PFSK-1 (cell line): ENCODE results near the gene IYD.

Source experiments
- FOXP2 ChIP-seq: optimal IDR thresholded peaks from 2 replicates; pipeline ENCODE3; 2011; ENCODE audit warnings: borderline replicate concordance, control low read depth, inconsistent platforms; ENCODE audit not compliant: insufficient read depth; ENCODE audit errors: extremely low read length, extremely low read depth
- POLR2AphosphoS5 ChIP-seq: IDR thresholded peaks from 2 replicates; pipeline ENCODE4 v1.6.1; 2012; ENCODE audit warnings: low read depth, mild to moderate bottlenecking, control low read depth, low read length, moderate library complexity
- REST ChIP-seq, 2 experiments: IDR thresholded peaks; 2 replicates each; pipeline versions ENCODE4 v1.6.1 to v1.8.0; 2011 to 2012; ENCODE audit warnings: low read depth in 2 of 2, low read length in 2 of 2, control low read depth in 1 of 2, inconsistent platforms in 1 of 2, mild to moderate bottlenecking in 1 of 2, moderate library complexity in 1 of 2; ENCODE audit not compliant: insufficient read depth in 1 of 2
- SIN3A ChIP-seq: IDR thresholded peaks from 2 replicates; pipeline ENCODE4 v1.6.1; 2012; ENCODE audit warnings: mild to moderate bottlenecking, low read length, moderate library complexity, borderline replicate concordance; ENCODE audit not compliant: insufficient read depth
- TAF1 ChIP-seq: IDR thresholded peaks from 2 replicates; pipeline ENCODE4 v1.6.1; 2012; ENCODE audit warnings: low read length, control low read depth, borderline replicate concordance; ENCODE audit not compliant: insufficient read depth

IYD gene

DNA sequence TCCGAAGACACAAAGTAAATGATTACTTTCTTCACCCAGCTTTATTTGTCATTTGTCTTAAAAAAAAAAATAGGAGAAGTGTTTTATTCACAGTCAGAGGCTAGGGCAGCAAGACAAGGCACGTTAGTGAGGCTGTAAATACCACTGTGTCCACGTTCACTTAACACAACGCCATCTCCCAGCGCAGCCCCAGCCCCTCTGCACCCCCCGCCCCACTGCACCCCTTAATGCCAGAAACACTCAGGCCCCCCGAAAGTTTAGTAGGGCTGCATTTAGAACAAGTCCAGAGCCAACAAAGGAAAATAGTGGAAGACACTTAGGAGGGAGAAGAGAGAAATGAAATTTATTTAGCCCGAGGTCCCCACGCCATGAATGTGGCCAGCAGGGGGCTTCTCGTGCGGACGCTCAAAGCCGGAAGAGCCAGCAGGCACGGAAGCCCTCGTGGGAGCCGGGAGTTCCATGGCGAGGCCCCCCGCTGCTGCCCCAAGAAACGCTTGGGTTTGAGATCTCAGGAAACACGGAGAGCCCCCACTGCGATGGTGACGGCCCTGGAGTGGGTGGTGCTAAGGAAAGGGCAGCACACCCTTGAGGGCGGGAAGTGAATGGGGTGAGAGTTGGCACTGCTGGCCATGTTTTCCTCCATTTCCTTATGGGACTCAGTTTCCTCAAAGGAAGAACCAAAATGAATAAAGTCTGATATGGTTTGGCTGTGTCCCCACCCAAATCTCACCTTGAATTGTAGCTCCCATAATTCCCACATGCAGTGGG, 50.2 kb downstream of the IYD start:
- no peak for TF ChIP-seq FOXP2
- TF ChIP-seq REST (IDR thresholded peaks at IDR 0.05; ENCODE audit: insufficient read depth in 1 of 2, low read depth in 2 of 2, low read length in 2 of 2): no peak
- no peak for TF ChIP-seq TAF1
- no peak for TF ChIP-seq POLR2AphosphoS5

DNA sequence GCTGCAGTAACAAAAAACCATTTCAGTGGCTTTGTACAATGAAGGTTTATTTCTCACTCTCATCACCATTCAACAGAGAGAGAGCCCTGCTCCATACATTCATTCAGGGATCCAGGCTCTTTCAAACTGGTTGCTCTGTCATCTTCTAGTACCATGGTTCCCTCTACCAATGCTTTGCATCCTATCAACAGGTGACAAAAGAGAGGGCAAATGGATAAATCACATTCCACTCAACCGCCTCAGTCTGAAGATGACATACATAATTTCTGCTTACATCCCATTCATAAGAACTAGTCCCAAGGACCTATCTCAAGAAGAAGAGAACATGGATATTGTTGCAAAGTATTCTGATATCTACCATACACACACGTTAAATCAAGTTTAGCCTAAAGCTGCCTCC, 51.6 kb downstream of the IYD start:
- TF ChIP-seq SIN3A (no peak), REST (IDR thresholded peaks at IDR 0.05; ENCODE audit: insufficient read depth in 1 of 2, low read depth in 2 of 2, low read length in 2 of 2) (no peak), POLR2AphosphoS5 (no peak), FOXP2 (no peak), TAF1 (no peak)

DNA sequence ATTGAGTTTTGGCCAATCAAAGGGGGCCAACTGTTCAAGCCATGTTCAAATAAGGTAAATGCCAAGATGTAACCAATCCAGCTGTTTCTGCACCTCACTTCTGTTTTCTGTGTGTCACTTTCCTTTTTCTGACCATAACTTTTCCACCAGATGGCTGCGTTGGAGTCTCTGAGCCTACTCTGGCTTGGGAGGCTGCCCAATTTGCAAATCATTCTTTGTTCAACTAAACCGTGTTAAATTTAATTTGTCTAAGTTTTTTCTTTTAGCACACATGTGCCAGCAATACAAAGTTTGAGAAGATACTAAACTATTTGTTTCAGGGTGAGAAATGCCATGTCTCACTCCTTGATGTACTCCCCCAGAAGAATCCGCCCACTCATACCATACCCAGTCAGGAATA, 52.1 kb downstream of the IYD start:
- TF ChIP-seq SIN3A: no peak
- TF ChIP-seq TAF1: no peak
- no peak for TF ChIP-seq FOXP2
- no peak for TF ChIP-seq POLR2AphosphoS5
- TF ChIP-seq REST (IDR thresholded peaks at IDR 0.05; ENCODE audit: insufficient read depth in 1 of 2, low read depth in 2 of 2, low read length in 2 of 2): no peak

- TF ChIP-seq POLR2AphosphoS5 (no peak), REST (IDR thresholded peaks at IDR 0.05; ENCODE audit: insufficient read depth in 1 of 2, low read depth in 2 of 2, low read length in 2 of 2) (no peak), SIN3A (no peak), TAF1 (no peak), FOXP2 (no peak)
Observed at GRCh38 chr6:150425508-150425907, 56.7 kb downstream of the IYD start.

- TF ChIP-seq REST (IDR thresholded peaks at IDR 0.05; ENCODE audit: insufficient read depth in 1 of 2, low read depth in 2 of 2, low read length in 2 of 2) (no peak), FOXP2 (no peak)
Observed at GRCh38 chr6:150426198-150426597, 57.4 kb downstream of the IYD start.
